K562 (cell line): ENCODE data around the gene CYB5D1. TPM values are rescaled to one million over a fixed set of nuclear protein-coding genes. Genes with fewer than 3 reads are reported as not detected.

ENCODE experiments used
- ARID4B ChIP-seq: sonication (generic); formaldehyde crosslinking; IDR thresholded peaks from 2 replicates; pipeline ENCODE4 v1.8.0; 2022; ENCODE audit warnings: mild to moderate bottlenecking, missing genetic modification reagents
- FOXK1 ChIP-seq: sonication (generic); formaldehyde crosslinking; IDR thresholded peaks from 2 replicates; pipeline ENCODE4 v1.8.0; 2022; ENCODE audit warnings: missing genetic modification reagents, mild to moderate bottlenecking, borderline replicate concordance
- KLF10 ChIP-seq: fragments of 250-450 bp; sonication (Bioruptor Pico); IDR thresholded peaks from 2 replicates; pipeline ENCODE4 v1.6.1; 2021; ENCODE audit warnings: matching md5 sums
- MTF1 ChIP-seq: fragments of 250-450 bp; sonication (Bioruptor Pico); IDR thresholded peaks from 2 replicates; pipeline ENCODE4 v1.9.0; 2021; ENCODE audit warnings: moderate library complexity, mild to moderate bottlenecking, inconsistent platforms, borderline replicate concordance
- MXD1 ChIP-seq: fragments of 250-450 bp; sonication (Bioruptor Pico); IDR thresholded peaks from 2 replicates; pipeline ENCODE4 v1.8.0; 2021; ENCODE audit warnings: borderline replicate concordance, mild to moderate bottlenecking, moderate library complexity; ENCODE audit not compliant: poor library complexity, severe bottlenecking
- NFRKB ChIP-seq: fragments of 450-650 bp; IDR thresholded peaks from 2 replicates; pipeline ENCODE4 v1.6.1; 2016; ENCODE audit warnings: low read depth
- PCBP1 ChIP-seq: fragments of 200-400 bp; formaldehyde crosslinking; IDR thresholded peaks from 2 replicates; pipeline ENCODE4 v1.6.1; 2018; ENCODE audit warnings: mild to moderate bottlenecking, low read depth, low read length; ENCODE audit not compliant: poor library complexity, severe bottlenecking
- RHOXF2B ChIP-seq: fragments of 250-450 bp; sonication (Bioruptor Pico); conservative IDR thresholded peaks from 2 replicates; pipeline ENCODE4 v1.5.1; 2021
- TCF3 ChIP-seq: sonication (generic); formaldehyde crosslinking; IDR thresholded peaks from 2 replicates; pipeline ENCODE4 v1.4.0; 2020; ENCODE audit warnings: mild to moderate bottlenecking, missing genetic modification reagents
- TOE1 ChIP-seq, 2 experiments: fragments of 450-650 bp in 1 of 2; sonication (generic) in 1 of 2; formaldehyde crosslinking in 1 of 2; IDR thresholded peaks; 2 replicates each; pipeline versions ENCODE4 v1.7.1 to v1.8.0; 2016 to 2022; ENCODE audit warnings: borderline replicate concordance in 2 of 2, mild to moderate bottlenecking in 2 of 2, antibody characterized with exemption in 1 of 2, inconsistent platforms in 1 of 2, low read depth in 1 of 2, missing genetic modification reagents in 1 of 2, moderate library complexity in 1 of 2
- ZHX1 ChIP-seq: fragments of 150-350 bp; conservative IDR thresholded peaks from 2 replicates; pipeline ENCODE4 v1.6.1; 2014; ENCODE audit warnings: low read length
- ZNF347 ChIP-seq: fragments of 450-650 bp; formaldehyde crosslinking; IDR thresholded peaks from 2 replicates; pipeline ENCODE4 v1.4.0; 2020; ENCODE audit warnings: low read depth, mild to moderate bottlenecking, moderate library complexity
- ZNF398 ChIP-seq: fragments of 250-450 bp; sonication (Bioruptor Pico); IDR thresholded peaks from 2 replicates; pipeline ENCODE4 v1.8.0; 2021; ENCODE audit warnings: moderate library complexity, mild to moderate bottlenecking, inconsistent platforms
- ZNF589 ChIP-seq: fragments of 200-800 bp; sonication (Bioruptor generic); IDR thresholded peaks from 2 replicates; pipeline ENCODE4 v1.6.1; 2016; ENCODE audit warnings: low read depth, missing genetic modification characterization, missing compliant biosample characterization
- ZZZ3 ChIP-seq: fragments of 450-650 bp; IDR thresholded peaks from 2 replicates; pipeline ENCODE4 v1.6.1; 2016; ENCODE audit warnings: antibody characterized with exemption, mild to moderate bottlenecking, moderate library complexity
- polyA plus RNA-seq, 8 experiments: library from polyadenylated mRNA; depleted of rRNA in 4 of 8; stranded (reverse) in 5 of 8; unstranded in 3 of 8; fragments of >200 nt; fragmentation: Nextera tagmentation in 2 of 8; fragmentation: Illumina TruSeq in 1 of 8; extraction: Ambion mirVana in 2 of 8; extraction: Trizol in 1 of 8; gene quantifications; 2 replicates each; pipeline versions ENCODE4 v1.2.1 to v1.2.3, GENCODE V29; 2011 to 2014; ENCODE audit warnings: inconsistent platforms in 1 of 8, missing spikeins in 1 of 8
- total RNA-seq, 7 experiments: library from RNA; depleted of rRNA in 6 of 7; stranded (reverse); fragments of >200 nt in 6 of 7; fragmentation: Illumina TruSeq in 2 of 7; extraction: Trizol in 2 of 7; gene quantifications; 2 replicates each; pipeline versions ENCODE4 v1.2.1 to v1.2.3, GENCODE V29; 2011 to 2021; ENCODE audit warnings: low replicate concordance in 1 of 7

CYB5D1 gene
- total and polyA plus RNA-seq, 9 of the 15 experiments (the other 6 are each of a cell fraction or from before 2014, with no cell fraction given): 2.4 to 7.9 (median 5.7) TPM

- TF ChIP-seq MTF1 (CRISPR knock-in tag) (no peak), ZNF398 (no peak), TCF3 (no peak; the same call in 1 of the 2 replicates), TOE1 (IDR thresholded peaks at IDR 0.05; ENCODE audit: borderline replicate concordance) (peak; percentile 95), TOE1 (CRISPR knock-in tag; IDR thresholded peaks at IDR 0.05; ENCODE audit: borderline replicate concordance, low read depth) (no peak), ZNF347 (CRISPR knock-in tag) (no peak), ARID4B (CRISPR knock-in tag) (peak; percentile 76; the same call in 1 of the 2 replicates), ZNF589 (CRISPR knock-in tag) (0 out of 2 replicates have a peak, but pooled peaks have one; percentile 69), FOXK1 (CRISPR knock-in tag) (no peak), RHOXF2B (no peak), ZHX1 (no peak), PCBP1 (no peak), MXD1 (CRISPR knock-in tag) (no peak), KLF10 (CRISPR knock-in tag) (no peak), NFRKB (0 out of 2 replicates have a peak, but pooled peaks have one; percentile 49), ZZZ3 (no peak)
Measured at GRCh38 chr17:7836596-7837407, 21.0 kb upstream of the CYB5D1 start (continued).
